ENCODE data around the gene NAV2. TPM values are rescaled to one million over a fixed set of nuclear protein-coding genes. Genes with fewer than 3 reads are reported as not detected.

Gene NAV2
- total RNA-seq, 1 experiment from 2014 or later, result 2.1 TPM

DNA sequence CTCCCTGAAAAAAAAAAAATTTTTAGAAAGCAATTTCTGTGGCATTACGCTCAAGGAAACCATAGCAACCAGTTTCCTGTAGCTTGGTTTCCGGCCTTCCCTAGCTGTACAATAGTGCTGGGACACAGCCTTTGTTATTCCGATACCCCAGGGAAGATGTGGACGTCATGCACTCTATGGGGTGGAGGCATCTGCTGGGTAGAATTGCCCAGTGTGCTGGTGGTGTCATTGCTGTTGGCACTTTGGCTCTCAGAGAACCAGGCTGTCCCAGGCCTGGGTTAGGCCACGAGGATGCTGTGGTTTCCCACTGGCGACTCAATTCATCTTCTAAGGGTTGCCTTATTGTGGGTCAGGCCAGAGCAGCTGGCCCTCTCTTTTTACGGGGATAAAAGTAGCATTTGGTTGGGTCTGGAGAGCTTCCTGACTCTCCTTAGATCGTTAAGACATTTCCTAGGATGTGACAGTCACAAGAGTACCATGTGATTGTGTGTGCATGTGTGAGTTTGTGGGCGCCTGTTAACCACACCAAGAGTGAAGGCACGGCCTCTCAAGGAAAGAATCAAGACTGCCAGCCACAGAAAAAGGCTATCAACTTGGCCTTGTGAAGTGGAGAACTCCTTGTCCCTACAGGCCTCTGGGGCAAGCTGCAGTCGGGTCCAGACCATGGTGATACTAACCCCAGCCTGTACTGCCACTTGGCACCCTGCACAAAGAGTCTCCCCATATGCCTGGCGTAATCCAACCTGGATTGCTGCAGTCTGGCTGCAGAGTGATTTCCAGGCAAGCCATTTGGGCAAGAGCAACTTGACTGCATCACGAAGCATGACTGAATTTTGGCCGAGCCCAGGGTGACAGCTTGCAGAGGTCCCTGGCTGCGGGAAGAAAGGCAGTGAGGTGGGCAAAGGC lies 35.9 kb upstream of the NAV2 start (continued):
- TF ChIP-seq SRF (IDR thresholded peaks at IDR 0.05; ENCODE audit: low read depth), result no peak
- TF ChIP-seq, protein P1, sequence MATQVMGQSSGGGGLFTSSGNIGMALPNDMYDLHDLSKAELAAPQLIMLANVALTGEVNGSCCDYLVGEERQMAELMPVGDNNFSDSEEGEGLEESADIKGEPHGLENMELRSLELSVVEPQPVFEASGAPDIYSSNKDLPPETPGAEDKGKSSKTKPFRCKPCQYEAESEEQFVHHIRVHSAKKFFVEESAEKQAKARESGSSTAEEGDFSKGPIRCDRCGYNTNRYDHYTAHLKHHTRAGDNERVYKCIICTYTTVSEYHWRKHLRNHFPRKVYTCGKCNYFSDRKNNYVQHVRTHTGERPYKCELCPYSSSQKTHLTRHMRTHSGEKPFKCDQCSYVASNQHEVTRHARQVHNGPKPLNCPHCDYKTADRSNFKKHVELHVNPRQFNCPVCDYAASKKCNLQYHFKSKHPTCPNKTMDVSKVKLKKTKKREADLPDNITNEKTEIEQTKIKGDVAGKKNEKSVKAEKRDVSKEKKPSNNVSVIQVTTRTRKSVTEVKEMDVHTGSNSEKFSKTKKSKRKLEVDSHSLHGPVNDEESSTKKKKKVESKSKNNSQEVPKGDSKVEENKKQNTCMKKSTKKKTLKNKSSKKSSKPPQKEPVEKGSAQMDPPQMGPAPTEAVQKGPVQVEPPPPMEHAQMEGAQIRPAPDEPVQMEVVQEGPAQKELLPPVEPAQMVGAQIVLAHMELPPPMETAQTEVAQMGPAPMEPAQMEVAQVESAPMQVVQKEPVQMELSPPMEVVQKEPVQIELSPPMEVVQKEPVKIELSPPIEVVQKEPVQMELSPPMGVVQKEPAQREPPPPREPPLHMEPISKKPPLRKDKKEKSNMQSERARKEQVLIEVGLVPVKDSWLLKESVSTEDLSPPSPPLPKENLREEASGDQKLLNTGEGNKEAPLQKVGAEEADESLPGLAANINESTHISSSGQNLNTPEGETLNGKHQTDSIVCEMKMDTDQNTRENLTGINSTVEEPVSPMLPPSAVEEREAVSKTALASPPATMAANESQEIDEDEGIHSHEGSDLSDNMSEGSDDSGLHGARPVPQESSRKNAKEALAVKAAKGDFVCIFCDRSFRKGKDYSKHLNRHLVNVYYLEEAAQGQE (IDR thresholded peaks at IDR 0.05; ENCODE audit: low read depth), result no peak
- TF ChIP-seq EZH2phosphoT487 (IDR thresholded peaks at IDR 0.05; ENCODE audit: borderline replicate concordance), result no peak

GRCh38 chr11:19677381-19678080 lies 35.1 kb upstream of the NAV2 start:
- DNase-seq (ENCODE audit: low read depth, low spot score), result no peak
- Histone ChIP-seq H3K9ac (ENCODE audit: low read length) (no peak overlapping the region), H3K79me2 (ENCODE audit: insufficient read depth, low read length) (no peaks in the 10 kb centered on the region), H3K27me3 (ENCODE audit: insufficient read depth, low read length) (no peaks in the 10 kb centered on the region), H3K9me2 (ENCODE audit: insufficient read depth) (no peaks in the 10 kb centered on the region), H2AFZ (ENCODE audit: low read depth, low read length, poor library complexity, severe bottlenecking) (no peak overlapping the region), H3K36me3 (ENCODE audit: control insufficient read depth in 1 of 2, insufficient read depth in 2 of 2, low read length in 2 of 2) (no peaks in the 10 kb centered on the region), H3K4me1 (ENCODE audit: control insufficient read depth in 1 of 2, insufficient read depth in 2 of 2, low read length in 2 of 2) (peaks cover 11 to 25% of the 10 kb centered on the region in 2 experiments), H4K20me1 (ENCODE audit: insufficient read depth) (no peaks in the 10 kb centered on the region), H3K4me2 (ENCODE audit: low read length) (no peak overlapping the region), H3K9me3 (ENCODE audit: control insufficient read depth in 1 of 2, insufficient read depth in 1 of 2, low read depth in 1 of 2, low read length in 2 of 2) (no peaks in the 10 kb centered on the region), H3K4me3 (replicated peaks in 1 of 2; ENCODE audit: low read depth in 1 of 2, low read length in 2 of 2) (no peak overlapping the region), H3K27ac (ENCODE audit: low read depth, low read length) (no peak overlapping the region)
- ChIA-PET RAD21 (ENCODE audit: low non-redundant PET in 1 of 2, low total read pairs in 2 of 2, uncharacterized antibody in 2 of 2, unreplicated experiment in 2 of 2) (no interaction called here), POLR2A (no interaction called here), CTCF (interaction anchor here (1.4 kb wide), 1 partner anchor 65 kb away, joined by 3 read pairs; no protein-coding TSS in a partner anchor)
- ATAC-seq, result no peak
- no TSS peak for BruUV-seq (replicated peaks)
- intact Hi-C loops (cut with micrococcal nuclease), result no loop called here
- no peak for TF ChIP-seq POLR2A (IDR thresholded peaks at IDR 0.05; ENCODE audit: borderline replicate concordance, extremely low read depth, insufficient read depth, insufficient read length)
- TF ChIP-seq, protein P1 (IDR thresholded peaks at IDR 0.05; ENCODE audit: low read depth), result no peak
- TF ChIP-seq, protein P2, sequence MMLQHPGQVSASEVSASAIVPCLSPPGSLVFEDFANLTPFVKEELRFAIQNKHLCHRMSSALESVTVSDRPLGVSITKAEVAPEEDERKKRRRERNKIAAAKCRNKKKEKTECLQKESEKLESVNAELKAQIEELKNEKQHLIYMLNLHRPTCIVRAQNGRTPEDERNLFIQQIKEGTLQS (IDR thresholded peaks at IDR 0.05), result no peak
- TF ChIP-seq SP1 (IDR thresholded peaks at IDR 0.05; ENCODE audit: low read depth), result no peak
- TF ChIP-seq RAD21 (IDR thresholded peaks at IDR 0.05; ENCODE audit: low read depth), result no peak
- TF ChIP-seq EZH2phosphoT487 (IDR thresholded peaks at IDR 0.05; ENCODE audit: borderline replicate concordance), result no peak
- no peak for TF ChIP-seq MAX (IDR thresholded peaks at IDR 0.05)
- no peak for TF ChIP-seq POLR2AphosphoS5 (IDR thresholded peaks at IDR 0.05; ENCODE audit: low read depth, low read length)
- TF ChIP-seq CTCF (IDR thresholded peaks at IDR 0.05 in 2 of 3, conservative IDR thresholded peaks at IDR 0.05 in 1 of 3; ENCODE audit: borderline replicate concordance in 1 of 3, insufficient read depth in 1 of 3, low read depth in 2 of 3, low read length in 2 of 3), result no peak
- TF ChIP-seq ELF1 (IDR thresholded peaks at IDR 0.05; ENCODE audit: borderline replicate concordance, low read depth), result no peak
- no peak for TF ChIP-seq ZNF274 (IDR thresholded peaks at IDR 0.05; ENCODE audit: low read depth, low read length)

Measured in HCT116 (cell line).